GM19025 (cell line): ENCODE results near the gene KIRREL3.

ENCODE experiments used
- ATAC-seq: cut with Tn5 transposase; IDR thresholded peaks from one replicate; pipeline ENCODE4 v1.9.1; 2021; ENCODE audit warnings: mild to moderate bottlenecking, low read depth, moderate library complexity; ENCODE audit not compliant: unreplicated experiment

KIRREL3 gene

GRCh38 chr11:126997641-126998040 is 2.9 kb downstream of the KIRREL3 start:
- no peak for ATAC-seq

- no peak for ATAC-seq
These were observed 3.4 kb downstream of the KIRREL3 start for GRCh38 chr11:126997196-126997595.

GRCh38 chr11:126996036-126996804 is 4.3 kb downstream of the KIRREL3 start:
- no peak for ATAC-seq

- ATAC-seq: no peak
These were observed 7.0 kb downstream of the KIRREL3 start for GRCh38 chr11:126993599-126993998.

- no peak for ATAC-seq
These were observed 7.8 kb downstream of the KIRREL3 start for GRCh38 chr11:126992804-126993111.

- no peak for ATAC-seq
These were observed 8.3 kb downstream of the KIRREL3 start for GRCh38 chr11:126992065-126992803.

GRCh38 chr11:126991596-126991995 is 9.0 kb downstream of the KIRREL3 start:
- ATAC-seq: no peak

- ATAC-seq: no peak
These were observed 9.7 kb downstream of the KIRREL3 start for GRCh38 chr11:126990716-126991480.

GRCh38 chr11:126989942-126990715 is 10.4 kb downstream of the KIRREL3 start:
- ATAC-seq: no peak

- no peak for ATAC-seq
These were observed 11.9 kb downstream of the KIRREL3 start for GRCh38 chr11:126988655-126989054.

GRCh38 chr11:126981635-126982034 is 18.9 kb downstream of the KIRREL3 start:
- no peak for ATAC-seq

GRCh38 chr11:126978911-126979310 is 21.7 kb downstream of the KIRREL3 start:
- ATAC-seq: no peak

GRCh38 chr11:126978165-126978564 is 22.4 kb downstream of the KIRREL3 start:
- no peak for ATAC-seq

GRCh38 chr11:126973051-126973450 is 27.5 kb downstream of the KIRREL3 start:
- no peak for ATAC-seq

- no peak for ATAC-seq
These were observed 29.3 kb downstream of the KIRREL3 start for GRCh38 chr11:126971305-126971704.

- no peak for ATAC-seq
These were observed 30.6 kb downstream of the KIRREL3 start for GRCh38 chr11:126969865-126970479.

- no peak for ATAC-seq
These were observed 31.7 kb downstream of the KIRREL3 start for GRCh38 chr11:126968915-126969314.

- no peak for ATAC-seq
These were observed 35.2 kb downstream of the KIRREL3 start for GRCh38 chr11:126965331-126965730.

- ATAC-seq: no peak
These were observed 36.8 kb downstream of the KIRREL3 start for GRCh38 chr11:126963603-126964363.
